ENCODE data around the gene PEX26.
"Not testable (repeated sequence)": the region's sequence is repeated elsewhere in the genome, so short reads cannot be mapped to it uniquely, and the experiment has no call there.

PEX26 gene

GRCh38 chr22:18059473-18059872, 18.3 kb upstream of the PEX26 start:
- Mint-ChIP-seq H3K27me3 (peaks cover 12% of the 10 kb centered on the region), H3K36me3 (ENCODE audit: insufficient read depth) (no peaks in the 10 kb centered on the region)

GRCh38 chr22:18059991-18060390, 17.8 kb upstream of the PEX26 start:
- no peak overlapping the region for H3K27ac Mint-ChIP-seq (ENCODE audit: low read depth)
- ATAC-seq (replicated peaks; ENCODE audit: extremely low read depth, poor library complexity, severe bottlenecking): no peak
- no peaks in the 10 kb centered on the region for H3K9me3 Mint-ChIP-seq
- no peaks in the 10 kb centered on the region for H3K36me3 Mint-ChIP-seq (ENCODE audit: insufficient read depth)
- no peak overlapping the region for H3K4me3 Mint-ChIP-seq
- DNase-seq (ENCODE audit: low spot score in 2 of 2): no peak
- peaks cover 18% of the 10 kb centered on the region for H3K27me3 Mint-ChIP-seq
- no peaks in the 10 kb centered on the region for H3K4me1 Mint-ChIP-seq

More at GRCh38 chr22:18059473-18059872, 18.3 kb upstream of the PEX26 start:
- H3K4me3 Mint-ChIP-seq: no peak overlapping the region
- H3K9me3 Mint-ChIP-seq: no peaks in the 10 kb centered on the region
- ATAC-seq (replicated peaks; ENCODE audit: extremely low read depth, poor library complexity, severe bottlenecking) (no peak), DNase-seq (ENCODE audit: low spot score in 2 of 2) (no peak)
- H3K27ac Mint-ChIP-seq (ENCODE audit: low read depth): no peak overlapping the region
- H3K4me1 Mint-ChIP-seq: no peaks in the 10 kb centered on the region

DNA sequence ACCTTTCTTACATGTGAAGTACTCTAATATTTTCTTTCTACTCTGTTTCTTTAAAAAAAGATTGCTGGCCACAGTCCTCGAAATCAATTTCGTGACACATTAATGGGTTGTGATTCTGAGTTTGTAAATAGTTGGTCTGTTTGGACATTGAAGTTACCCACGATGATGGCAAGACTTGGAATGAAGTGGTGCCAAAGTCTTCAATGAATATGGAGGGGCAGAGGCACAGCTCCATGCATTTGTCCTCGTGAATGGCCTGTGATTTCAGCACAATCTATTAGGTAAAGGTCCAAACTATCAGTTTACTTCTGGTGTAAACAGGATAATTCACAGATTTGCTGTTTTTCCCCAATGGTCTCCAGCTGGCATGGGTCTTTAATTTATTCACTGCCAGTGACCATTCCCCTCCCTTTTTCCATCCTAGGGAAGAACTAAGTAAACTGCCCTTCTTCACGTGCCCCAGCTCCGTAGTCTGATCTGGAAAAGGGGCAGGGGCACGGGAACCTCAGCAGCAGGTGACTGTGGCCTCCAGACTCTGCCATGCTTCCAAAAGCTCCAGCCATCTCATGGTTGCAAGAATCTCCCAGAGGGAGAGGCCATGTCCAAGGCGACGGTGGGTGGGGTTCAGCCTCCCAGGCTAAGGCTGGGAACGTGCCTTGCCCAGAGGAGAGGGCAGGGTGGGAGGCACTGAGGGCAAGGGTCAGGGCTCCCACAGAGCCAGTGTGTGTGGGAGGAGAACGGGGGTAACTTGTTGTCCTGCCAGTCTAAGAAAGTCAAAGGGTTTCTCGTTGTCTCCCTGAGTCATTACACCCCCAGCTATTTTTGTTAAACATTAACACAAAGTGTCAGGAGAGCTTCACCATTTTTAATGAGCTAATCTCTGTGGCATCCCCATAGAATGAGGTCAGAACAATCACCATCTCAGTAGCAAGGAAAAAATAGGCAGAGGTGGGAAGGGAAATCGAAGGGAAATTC, 16.9 kb upstream of the PEX26 start:
- Mint-ChIP-seq H3K9me3 (no peaks in the 10 kb centered on the region), H3K4me3 (no peak overlapping the region), H3K4me1 (no peaks in the 10 kb centered on the region), H3K27me3 (peaks cover 27% of the 10 kb centered on the region), H3K27ac (ENCODE audit: low read depth) (no peak overlapping the region), H3K36me3 (ENCODE audit: insufficient read depth) (no peaks in the 10 kb centered on the region)
- no peak for DNase-seq (ENCODE audit: low spot score in 2 of 2)
- ATAC-seq (replicated peaks; ENCODE audit: extremely low read depth, poor library complexity, severe bottlenecking): no peak

- H3K27ac Mint-ChIP-seq (ENCODE audit: low read depth): no peak overlapping the region
Observed at GRCh38 chr22:18062421-18062820, 15.4 kb upstream of the PEX26 start.

GRCh38 chr22:18063306-18063705, 14.5 kb upstream of the PEX26 start:
- H3K27ac Mint-ChIP-seq (ENCODE audit: low read depth): no peak overlapping the region
- no peak for DNase-seq (ENCODE audit: low spot score in 2 of 2)
- H3K27me3 Mint-ChIP-seq: peaks cover 51% of the 10 kb centered on the region
- no peaks in the 10 kb centered on the region for H3K36me3 Mint-ChIP-seq (ENCODE audit: insufficient read depth)
- no peak for ATAC-seq (replicated peaks; ENCODE audit: extremely low read depth, poor library complexity, severe bottlenecking)
- no peaks in the 10 kb centered on the region for H3K9me3 Mint-ChIP-seq
- no peaks in the 10 kb centered on the region for H3K4me1 Mint-ChIP-seq
- no peak overlapping the region for H3K4me3 Mint-ChIP-seq

More at GRCh38 chr22:18062421-18062820, 15.4 kb upstream of the PEX26 start:
- Mint-ChIP-seq H3K9me3 (no peaks in the 10 kb centered on the region), H3K4me3 (no peak overlapping the region), H3K36me3 (ENCODE audit: insufficient read depth) (no peaks in the 10 kb centered on the region), H3K4me1 (no peaks in the 10 kb centered on the region), H3K27me3 (peaks cover 42% of the 10 kb centered on the region)
- ATAC-seq (replicated peaks; ENCODE audit: extremely low read depth, poor library complexity, severe bottlenecking) (no peak), DNase-seq (ENCODE audit: low spot score in 2 of 2) (no peak)

DNA sequence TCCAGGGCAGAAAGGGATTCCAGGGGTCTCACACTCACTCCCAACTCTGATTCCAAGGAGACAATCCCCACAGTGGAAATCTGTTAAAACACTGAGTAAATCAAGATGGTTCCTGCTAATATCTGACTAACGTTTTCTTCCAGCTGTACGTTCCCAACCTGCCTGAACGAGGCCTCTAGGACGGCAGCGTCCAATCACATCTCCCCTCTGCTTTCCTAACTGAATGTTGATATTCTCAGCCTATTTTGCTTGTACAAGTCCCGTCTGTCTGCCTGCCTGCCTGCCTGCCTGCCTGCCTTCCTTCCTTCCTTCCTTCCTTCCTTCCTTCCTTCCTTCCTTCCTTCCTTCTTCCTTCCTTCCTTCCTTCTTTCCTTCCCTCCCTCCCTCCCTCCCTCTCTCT, 14.1 kb upstream of the PEX26 start:
- DNase-seq (ENCODE audit: low spot score in 2 of 2); H3K4me3 Mint-ChIP-seq; H3K27ac Mint-ChIP-seq (ENCODE audit: low read depth); H3K4me1 Mint-ChIP-seq; H3K36me3 Mint-ChIP-seq (ENCODE audit: insufficient read depth); ATAC-seq (replicated peaks; ENCODE audit: extremely low read depth, poor library complexity, severe bottlenecking); H3K9me3 Mint-ChIP-seq: not testable (repeated sequence)
- H3K27me3 Mint-ChIP-seq: peaks cover 55% of the 10 kb centered on the region

- Mint-ChIP-seq H3K9me3 (no peaks in the 10 kb centered on the region), H3K4me3 (no peak overlapping the region), H3K36me3 (ENCODE audit: insufficient read depth) (no peaks in the 10 kb centered on the region), H3K4me1 (no peaks in the 10 kb centered on the region), H3K27me3 (peaks cover 63% of the 10 kb centered on the region), H3K27ac (ENCODE audit: low read depth) (no peak overlapping the region)
- ATAC-seq (replicated peaks; ENCODE audit: extremely low read depth, poor library complexity, severe bottlenecking) (no peak), DNase-seq (ENCODE audit: low spot score in 2 of 2) (no peak)
Observed at GRCh38 chr22:18064636-18065035, 13.2 kb upstream of the PEX26 start.

- no peak for DNase-seq (ENCODE audit: low spot score in 2 of 2)
- H3K4me3 Mint-ChIP-seq: no peak overlapping the region
- H3K27me3 Mint-ChIP-seq: peaks cover 63% of the 10 kb centered on the region
- ATAC-seq (replicated peaks; ENCODE audit: extremely low read depth, poor library complexity, severe bottlenecking): no peak
- H3K4me1 Mint-ChIP-seq: no peaks in the 10 kb centered on the region
- no peaks in the 10 kb centered on the region for H3K9me3 Mint-ChIP-seq
- no peaks in the 10 kb centered on the region for H3K36me3 Mint-ChIP-seq (ENCODE audit: insufficient read depth)
- H3K27ac Mint-ChIP-seq (ENCODE audit: low read depth): no peak overlapping the region
Observed at GRCh38 chr22:18065256-18065655, 12.5 kb upstream of the PEX26 start.

DNA sequence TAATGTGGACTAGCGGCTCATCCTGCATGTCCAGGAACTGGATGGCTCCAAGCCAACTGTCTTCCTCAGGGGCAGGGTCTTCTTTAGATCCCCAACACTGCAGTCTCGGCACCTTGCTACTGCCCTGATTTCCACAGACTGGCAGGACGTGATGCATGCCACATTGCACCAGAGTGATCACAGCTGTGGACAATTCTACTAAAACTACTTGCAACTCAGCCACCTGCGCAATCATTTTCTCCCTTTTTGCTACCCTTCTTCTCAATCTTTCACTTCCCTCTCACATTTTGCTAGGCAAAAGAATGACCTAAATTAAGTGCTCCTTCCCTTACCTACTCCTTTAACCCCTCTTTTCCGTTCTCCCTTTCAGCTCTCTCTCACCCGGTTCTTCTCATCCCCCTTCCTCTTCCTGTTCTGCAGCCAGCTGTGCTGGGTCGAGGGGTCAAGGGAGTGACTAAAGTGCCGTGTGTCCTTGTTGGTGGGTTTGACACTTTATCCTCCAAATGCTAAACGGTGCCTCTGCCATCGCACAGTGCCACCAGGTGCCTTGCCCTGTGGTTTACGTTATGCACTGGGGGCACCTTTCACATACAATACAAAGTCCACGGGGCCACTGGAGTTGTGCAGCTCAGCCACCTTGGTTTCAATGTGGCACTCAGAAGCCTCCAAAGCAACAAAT, 11.5 kb upstream of the PEX26 start:
- H3K36me3 Mint-ChIP-seq (ENCODE audit: insufficient read depth): no peaks in the 10 kb centered on the region
- H3K9me3 Mint-ChIP-seq: no peaks in the 10 kb centered on the region
- peaks cover 63% of the 10 kb centered on the region for H3K27me3 Mint-ChIP-seq
- no peak overlapping the region for H3K27ac Mint-ChIP-seq (ENCODE audit: low read depth)
- H3K4me3 Mint-ChIP-seq: no peak overlapping the region
- DNase-seq (ENCODE audit: low spot score in 2 of 2) (no peak), ATAC-seq (replicated peaks; ENCODE audit: extremely low read depth, poor library complexity, severe bottlenecking) (no peak)
- H3K4me1 Mint-ChIP-seq: no peaks in the 10 kb centered on the region

DNA sequence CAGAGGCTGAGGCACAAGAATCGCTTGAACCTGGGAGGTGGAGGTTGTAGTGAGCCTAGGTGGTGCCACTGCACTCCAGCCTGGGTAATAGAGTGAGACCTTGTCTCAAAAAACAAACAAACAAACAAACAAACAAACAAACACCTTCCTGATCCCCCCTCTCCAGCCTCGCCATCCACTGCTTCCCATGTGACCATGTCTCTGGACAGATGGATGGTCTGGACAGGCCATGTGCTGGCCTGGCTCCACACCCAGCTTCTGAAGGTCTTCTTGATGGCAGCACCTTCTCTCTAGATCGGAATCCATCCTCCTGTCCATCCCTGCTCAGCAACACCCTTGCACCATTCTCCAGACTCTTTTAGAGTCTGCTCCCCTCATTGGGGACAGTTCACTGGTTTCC, 10.7 kb upstream of the PEX26 start:
- H3K9me3 Mint-ChIP-seq: no peaks in the 10 kb centered on the region
- ATAC-seq (replicated peaks; ENCODE audit: extremely low read depth, poor library complexity, severe bottlenecking) (no peak), DNase-seq (ENCODE audit: low spot score in 2 of 2) (no peak)
- peaks cover 63% of the 10 kb centered on the region for H3K27me3 Mint-ChIP-seq
- no peaks in the 10 kb centered on the region for H3K36me3 Mint-ChIP-seq (ENCODE audit: insufficient read depth)
- no peaks in the 10 kb centered on the region for H3K4me1 Mint-ChIP-seq
- H3K27ac Mint-ChIP-seq (ENCODE audit: low read depth): no peak overlapping the region
- no peak overlapping the region for H3K4me3 Mint-ChIP-seq

- Mint-ChIP-seq H3K36me3 (ENCODE audit: insufficient read depth) (no peaks in the 10 kb centered on the region), H3K27me3 (peaks cover 63% of the 10 kb centered on the region), H3K9me3 (no peaks in the 10 kb centered on the region), H3K4me1 (no peaks in the 10 kb centered on the region), H3K4me3 (no peak overlapping the region), H3K27ac (ENCODE audit: low read depth) (no peak overlapping the region)
- ATAC-seq (replicated peaks; ENCODE audit: extremely low read depth, poor library complexity, severe bottlenecking): no peak
- DNase-seq (ENCODE audit: low spot score in 2 of 2): no peak
Observed at GRCh38 chr22:18067548-18068341, 10.0 kb upstream of the PEX26 start.

DNA sequence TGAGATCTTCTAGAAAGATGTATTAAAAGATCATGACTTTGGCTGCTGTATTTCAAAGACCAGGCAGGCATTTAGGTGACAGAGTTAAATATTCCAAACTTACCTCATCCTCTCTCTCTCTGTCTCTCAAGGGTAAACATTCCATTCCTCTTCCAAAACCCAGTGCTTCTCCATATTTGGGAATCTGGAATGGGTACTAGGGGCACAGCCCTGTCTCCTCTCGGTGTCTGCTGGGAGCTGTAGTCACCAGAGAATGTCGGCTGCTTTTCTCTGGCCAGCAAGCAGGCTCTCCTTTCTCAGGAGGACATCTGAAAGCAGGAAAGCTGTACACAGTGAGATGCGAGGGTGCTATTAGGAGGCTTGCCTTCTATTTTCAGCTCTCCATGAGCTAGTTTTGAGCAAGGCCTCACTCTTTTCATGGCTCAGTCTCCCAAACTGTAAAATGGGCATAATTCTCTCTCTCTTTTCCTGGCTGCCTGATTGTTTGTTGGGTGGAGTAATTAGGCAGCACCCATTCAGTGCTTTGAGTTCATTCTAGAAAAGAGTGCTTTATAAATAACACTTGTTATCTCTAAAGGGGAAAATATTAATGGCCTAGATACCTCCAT, 9.3 kb upstream of the PEX26 start:
- H3K4me3 Mint-ChIP-seq: no peak overlapping the region
- peaks cover 60% of the 10 kb centered on the region for H3K27me3 Mint-ChIP-seq
- DNase-seq (ENCODE audit: low spot score in 2 of 2): no peak
- no peaks in the 10 kb centered on the region for H3K9me3 Mint-ChIP-seq
- H3K27ac Mint-ChIP-seq (ENCODE audit: low read depth): no peak overlapping the region
- no peak for ATAC-seq (replicated peaks; ENCODE audit: extremely low read depth, poor library complexity, severe bottlenecking)
- H3K4me1 Mint-ChIP-seq: no peaks in the 10 kb centered on the region
- no peaks in the 10 kb centered on the region for H3K36me3 Mint-ChIP-seq (ENCODE audit: insufficient read depth)
